Adrenal gland (tissue), 12 donors: Measurements from ENCODE around the gene GPR27. TPM values are rescaled to one million over a fixed set of nuclear protein-coding genes. Genes with fewer than 3 reads are reported as not detected.

Source experiments
- DNase-seq, 7 donors: peaks; one replicate each; pipeline ENCODE4 v3.0.0-alpha.2; 2019 to 2020
- H3K27ac ChIP-seq, 5 donors: fragments of 200-600 bp; sonication (generic) in 4 of 5; 1 replicate in 3 of 5; 2 replicates in 2 of 5; pipeline versions ENCODE4 v1.5.1 to v1.8.0; 2016 to 2020; ENCODE audit warnings: mild to moderate bottlenecking in 1 of 5
- H3K27me3 ChIP-seq: fragments of 200-600 bp; 2 replicates; pipeline ENCODE4 v1.8.0; 2021
- H3K36me3 ChIP-seq, 2 donors: fragments of 200-600 bp; replicated peaks in 1 of 2; 1 replicate in 1 of 2; 2 replicates in 1 of 2; pipeline versions ENCODE4 v1.5.1 to v1.8.0; 2018 to 2022
- H3K4me1 ChIP-seq, 2 donors: fragments of 200-600 bp; replicated peaks in 1 of 2; 1 replicate in 1 of 2; 2 replicates in 1 of 2; pipeline versions ENCODE4 v1.5.1 to v1.8.0; 2018 to 2021
- H3K4me3 ChIP-seq, 4 donors: fragments of 200-600 bp; sonication (generic) in 3 of 4; one replicate each; pipeline ENCODE4 v1.5.1; 2016 to 2018
- H3K9me3 ChIP-seq, 3 donors: fragments of 200-600 bp; sonication (generic) in 1 of 3; replicated peaks in 1 of 3; 1 replicate in 2 of 3; 2 replicates in 1 of 3; pipeline versions ENCODE4 v1.5.1 to v1.8.0; 2016 to 2021
- CTCF ChIP-seq, 6 experiments: fragments of 450-650 bp in 4 of 6; fragments of 200-600 bp in 2 of 6; sonication (generic) in 1 of 6; IDR thresholded peaks; 1 replicate in 5 of 6; 2 replicates in 1 of 6; pipeline versions ENCODE4 v1.5.1 to v1.8.0; 2016 to 2021; ENCODE audit warnings: antibody characterized with exemption in 6 of 6, mild to moderate bottlenecking in 2 of 6, moderate library complexity in 1 of 6
- POLR2A ChIP-seq, 2 donors: fragments of 450-650 bp; IDR thresholded peaks; one replicate each; pipeline ENCODE4 v1.6.1; 2017; ENCODE audit warnings: antibody characterized with exemption in 2 of 2, mild to moderate bottlenecking in 2 of 2, moderate library complexity in 1 of 2
- WGBS, 4 donors: extraction: QIAGEN DNeasy Blood & Tissue Kit in 2 of 4; methylation state at CpG; one replicate each; pipeline versions ENCODE4 v1.1.5 to v1.1.7; 2013 to 2017; 5-methylcytosine and 5-hydroxymethylcytosine counted together
- intact Hi-C, 2 donors: fragments of 100-400 bp; cut with DNase I; formaldehyde crosslinking; loops; one replicate each; pipeline versions ENCODE4 v1.14.1 to v1.15.0; 2022 to 2023
- polyA plus RNA-seq, 3 donors: library from polyadenylated mRNA; stranded (reverse); fragments of 200-250 nt in 2 of 3; fragments of 350-450 nt in 1 of 3; fragmentation: Illumina TruSeq in 1 of 3; extraction: RNeasy Lipid Tissue Mini Kit (QIAGEN cat#74804) in 1 of 3; gene quantifications; one replicate each; pipeline ENCODE4 v1.2.3, GENCODE V29; 2013 to 2014
- total RNA-seq, 9 donors: library from RNA; depleted of rRNA in 4 of 9; stranded (reverse); fragments of >200 nt in 4 of 9; fragments of 120-200 nt in 1 of 9; fragmentation: NEBNext Ultra II Directional in 1 of 9; extraction: Animal tissue kit (Norgen Biotek cat#: 25700) in 1 of 9; gene quantifications; one replicate each; pipeline versions ENCODE4 v1.1.0 to v1.2.4, GENCODE V29; 2013 to 2023
- donor health status: healthy with polysubstance abuse.
- donor health status: Bipolar disorder and iron deficiency.
- donor health status: DM: yes; HTN: yes; CAD: no.
- donor health status: DM: no; HTN: no; CAD: no.
- donor health status: DM: no; HTN: no; CAD: no.
- donor health status: DM: yes; HTN: yes; CAD: no.

GPR27 gene
- total and polyA plus RNA-seq, 12 donors: 0.48 to 3.9 (median 1.6) TPM; not detected in 1

GRCh38 chr3:71713041-71713440 is 40.6 kb upstream of the GPR27 start:
- no peaks in the 10 kb centered on the region for H3K27me3 ChIP-seq
- H3K4me3 ChIP-seq: no peak overlapping the region
- 89 to 100% (median 95%) methylated on average over 2 of the region's 2 CpGs for WGBS, 4 donors
- H3K9me3 ChIP-seq: no peaks in the 10 kb centered on the region
- no peak overlapping the region for H3K27ac ChIP-seq
- H3K4me1 ChIP-seq: no peaks in the 10 kb centered on the region
- H3K36me3 ChIP-seq: no peaks in the 10 kb centered on the region
- TF ChIP-seq POLR2A (IDR thresholded peaks at IDR 0.05) (no peak), CTCF (IDR thresholded peaks at IDR 0.05) (no peak)
- intact Hi-C loops: no loop called here
- no peak for DNase-seq

GRCh38 chr3:71714595-71714994 is 39.1 kb upstream of the GPR27 start:
- Histone ChIP-seq H3K36me3 (no peaks in the 10 kb centered on the region), H3K4me1 (no peaks in the 10 kb centered on the region), H3K27me3 (no peaks in the 10 kb centered on the region), H3K4me3 (no peak overlapping the region), H3K9me3 (no peaks in the 10 kb centered on the region), H3K27ac (no peak overlapping the region)
- intact Hi-C loops: no loop called here
- no peak for DNase-seq
- no peak for TF ChIP-seq CTCF (IDR thresholded peaks at IDR 0.05)
- TF ChIP-seq POLR2A (IDR thresholded peaks at IDR 0.05): no peak
- 84 to 95% (median 94%) methylated on average over 4 of the region's 4 CpGs for WGBS, 4 donors

- H3K4me1 ChIP-seq: no peaks in the 10 kb centered on the region
- TF ChIP-seq CTCF (IDR thresholded peaks at IDR 0.05) (no peak), POLR2A (IDR thresholded peaks at IDR 0.05) (no peak)
- no peaks in the 10 kb centered on the region for H3K27me3 ChIP-seq
- no peak overlapping the region for H3K4me3 ChIP-seq
- no peak overlapping the region for H3K27ac ChIP-seq
- intact Hi-C loops: loop anchor here in 1 of 2 donors (5.0 kb wide), 1 partner anchor 144 kb away; no protein-coding TSS in a partner anchor
- DNase-seq: no peak
- WGBS, 4 donors: 76 to 91% (median 85%) methylated on average over 4 of the region's 4 CpGs
- no peaks in the 10 kb centered on the region for H3K9me3 ChIP-seq
- H3K36me3 ChIP-seq: no peaks in the 10 kb centered on the region
These were observed 35.6 kb upstream of the GPR27 start for GRCh38 chr3:71718072-71718471.

GRCh38 chr3:71721002-71721401 is 32.7 kb upstream of the GPR27 start:
- H3K36me3 ChIP-seq: no peaks in the 10 kb centered on the region
- H3K27ac ChIP-seq: no peak overlapping the region
- intact Hi-C loops: loop anchor here in 1 of 2 donors (10.0 kb wide), 1 partner anchor 134 kb away; no protein-coding TSS in a partner anchor
- H3K9me3 ChIP-seq: no peaks in the 10 kb centered on the region
- TF ChIP-seq CTCF (IDR thresholded peaks at IDR 0.05) (no peak), POLR2A (IDR thresholded peaks at IDR 0.05) (no peak)
- H3K27me3 ChIP-seq: no peaks in the 10 kb centered on the region
- peaks cover 6 to 7% of the 10 kb centered on the region in 2 donors for H3K4me1 ChIP-seq
- DNase-seq: no peak
- no peak overlapping the region for H3K4me3 ChIP-seq
- 88 to 94% (median 92%) methylated on average over 7 of the region's 7 CpGs for WGBS, 4 donors
